Panc1 (cell line): Measurements from ENCODE around the gene KCNJ5. TPM values are rescaled to one million over a fixed set of nuclear protein-coding genes. Genes with fewer than 3 reads are reported as not detected.

ENCODE experiments used
- ATAC-seq: fragments of 200-7000 bp; cut with Tn5 transposase; 2 replicates; pipeline ENCODE4 v1.9.1; 2020; ENCODE audit warnings: mild to moderate bottlenecking, moderate library complexity
- BruUV-seq: library from RNA; stranded (reverse); fragments of 400-500 nt; replicated peaks from 2 replicates; lab custom pipeline; 2021; lab: Mats Ljungman, UMichigan
- CTCF ChIA-PET: fragments of 300-600 bp; sonication (Branson Sonifier 250); formaldehyde crosslinking; loops from one replicate; lab custom pipeline; 2022; ENCODE audit warnings: antibody characterized with exemption; lab: Charles Lee
- POLR2A ChIA-PET: fragments of 300-600 bp; sonication (Branson Sonifier 250); formaldehyde crosslinking; loops from one replicate; lab custom pipeline; 2022; ENCODE audit warnings: antibody characterized with exemption; lab: Charles Lee
- DNase-seq: peaks from one replicate; pipeline ENCODE4 v3.0.0-alpha.2; 2010; ENCODE audit warnings: low read depth, low spot score
- H3K27ac ChIP-seq: 2 replicates; pipeline ENCODE4 v1.5.1; 2011; ENCODE audit warnings: mild to moderate bottlenecking, low read length, inconsistent platforms
- H3K27me3 ChIP-seq: fragments of 200-500 bp; sonication (Bioruptor generic); 2 replicates; pipeline ENCODE4 v1.6.0; 2014; ENCODE audit warnings: low read length, inconsistent platforms; ENCODE audit not compliant: control insufficient read depth, insufficient read depth
- H3K36me3 ChIP-seq: fragments of 200-500 bp; sonication (Bioruptor generic); 2 replicates; pipeline ENCODE4 v1.5.1; 2014; ENCODE audit warnings: inconsistent platforms, mild to moderate bottlenecking, low read length, moderate library complexity; ENCODE audit not compliant: control insufficient read depth, insufficient read depth
- H3K4me1 ChIP-seq: 2 replicates; pipeline ENCODE4 v1.5.1; 2011; ENCODE audit warnings: inconsistent platforms, mild to moderate bottlenecking, low read length, moderate library complexity; ENCODE audit not compliant: control insufficient read depth, insufficient read depth
- H3K4me3 ChIP-seq, 2 experiments: 2 replicates each; pipeline ENCODE4 v1.5.1; 2011 to 2012; ENCODE audit warnings: low read depth in 2 of 2, low read length in 2 of 2, mild to moderate bottlenecking in 2 of 2, inconsistent platforms in 1 of 2, moderate library complexity in 1 of 2
- H3K9me3 ChIP-seq: fragments of 200-500 bp; sonication (Bioruptor generic); 2 replicates; pipeline ENCODE4 v1.5.1; 2014; ENCODE audit warnings: low read depth, mild to moderate bottlenecking, inconsistent platforms, low read length, moderate library complexity; ENCODE audit not compliant: control insufficient read depth, insufficient read depth
- CTCF ChIP-seq: fragments of 450-650 bp; IDR thresholded peaks from 2 replicates; pipeline ENCODE4 v1.5.1; 2017; ENCODE audit warnings: mild to moderate bottlenecking
- POLR2AphosphoS5 ChIP-seq: IDR thresholded peaks from 2 replicates; pipeline ENCODE4 v1.6.1; 2012; ENCODE audit warnings: mild to moderate bottlenecking, low read depth, low read length, moderate library complexity
- REST ChIP-seq, 2 experiments: IDR thresholded peaks; 2 replicates each; pipeline ENCODE4 v1.6.1; 2011 to 2012; ENCODE audit warnings: low read depth in 2 of 2, control low read depth in 1 of 2, low read length in 1 of 2, mild to moderate bottlenecking in 1 of 2, moderate library complexity in 1 of 2; ENCODE audit not compliant: insufficient read depth in 1 of 2
- SIN3A ChIP-seq: IDR thresholded peaks from 2 replicates; pipeline ENCODE4 v1.6.1; 2012; ENCODE audit warnings: low read depth, mild to moderate bottlenecking, low read length, moderate library complexity, borderline replicate concordance; ENCODE audit not compliant: insufficient read depth
- TCF7L2 ChIP-seq: IDR thresholded peaks from 2 replicates; pipeline ENCODE4 v1.6.1; 2011; ENCODE audit warnings: mild to moderate bottlenecking, low read depth, low read length, inconsistent platforms
- in situ Hi-C: cut with HindIII; loops from 2 replicates; pipeline ENCODE4 v1.10.0; 2016; ENCODE audit warnings: low sequenced_read_pairs, low pct_unique_long_range_greater_than_20kb
- intact Hi-C: fragments of 100-400 bp; cut with micrococcal nuclease; formaldehyde crosslinking; loops from one replicate; pipeline ENCODE4 v1.10.0; 2022; ENCODE audit not compliant: unreplicated experiment
- total RNA-seq: library from RNA; stranded (reverse); gene quantifications from one replicate; pipeline ENCODE4 v1.2.1, GENCODE V29; 2021; ENCODE audit not compliant: unreplicated experiment

Gene KCNJ5
- total RNA-seq, 1 experiment from 2014 or later: 0.28 TPM

- BruUV-seq: no TSS peak
- POLR2A ChIA-PET: interaction anchor here (0.6 to 0.7 kb wide), 2 partner anchors 17 to 219 kb away, joined by 5 to 16 read pairs; no protein-coding TSS in a partner anchor
- ATAC-seq: no peak
- no peaks in the 10 kb centered on the region for H3K4me1 ChIP-seq
- DNase-seq: no peak
- no peak overlapping the region for H3K27ac ChIP-seq
- in situ Hi-C loops (no loop called here), intact Hi-C loops (no loop called here)
- H3K9me3 ChIP-seq: no peaks in the 10 kb centered on the region
- CTCF ChIA-PET: interaction anchor here (2.1 kb wide), 1 partner anchor 43 kb away, joined by 9 read pairs; no protein-coding TSS in a partner anchor
- no peak overlapping the region; a peak in 1 of 4 replicates for H3K4me3 ChIP-seq
- TF ChIP-seq SIN3A: no peak
- TF ChIP-seq CTCF: no peak
- no peak for TF ChIP-seq TCF7L2
- TF ChIP-seq REST (IDR thresholded peaks at IDR 0.05; ENCODE audit: insufficient read depth in 1 of 2, low read depth in 2 of 2, low read length in 1 of 2): no peak
- TF ChIP-seq POLR2AphosphoS5: no peak
- 0 out of 2 replicates have a peak, but pooled peaks cover 6% of the 10 kb centered on the region for H3K27me3 ChIP-seq
- no peaks in the 10 kb centered on the region for H3K36me3 ChIP-seq
Measured at GRCh38 chr11:128928400-128928799, 37.2 kb downstream of the KCNJ5 start.

GRCh38 chr11:128929468-128929867 lies 38.3 kb downstream of the KCNJ5 start:
- no TSS peak for BruUV-seq
- ChIA-PET POLR2A (interaction anchor here (0.7 kb wide), 1 partner anchor 119 kb away, joined by 4 read pairs; no protein-coding TSS in a partner anchor), CTCF (interaction anchor here (2.1 kb wide), 1 partner anchor 44 kb away, joined by 9 read pairs; no protein-coding TSS in a partner anchor)
- in situ Hi-C loops (no loop called here), intact Hi-C loops (no loop called here)
- H3K36me3 ChIP-seq: no peaks in the 10 kb centered on the region
- H3K27me3 ChIP-seq: 0 out of 2 replicates have a peak, but pooled peaks cover 6% of the 10 kb centered on the region
- no peak for DNase-seq
- H3K4me1 ChIP-seq: no peaks in the 10 kb centered on the region
- no peak overlapping the region for H3K4me3 ChIP-seq
- no peak for ATAC-seq
- H3K9me3 ChIP-seq: no peaks in the 10 kb centered on the region
- H3K27ac ChIP-seq: no peak overlapping the region
- TF ChIP-seq SIN3A: no peak
- no peak for TF ChIP-seq CTCF
